LoVo (cell line): ENCODE measurements around the gene FAM76B.

ENCODE experiments used
- DNase-seq: peaks from one replicate; pipeline ENCODE4 v3.0.0-alpha.2; 2016; ENCODE audit warnings: low spot score

Gene FAM76B

DNA sequence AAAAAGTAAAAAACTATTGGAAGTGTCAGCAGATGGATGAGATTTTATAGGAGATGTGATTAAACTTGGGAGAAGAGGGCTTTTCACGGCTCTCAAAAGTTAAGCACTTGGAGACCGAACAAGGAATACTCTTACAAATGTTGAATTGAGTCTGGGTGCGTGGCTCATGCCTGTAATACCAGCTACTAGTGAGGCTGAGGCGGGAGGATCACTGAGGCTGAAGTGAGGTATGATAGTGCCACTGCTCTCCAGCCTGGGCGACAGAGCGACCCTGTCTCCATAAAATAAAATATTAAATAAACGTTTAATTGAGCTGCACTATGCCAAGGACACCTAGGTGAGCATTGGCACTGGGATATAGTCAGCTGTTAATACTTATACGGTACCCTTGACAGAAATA is 2.6 kb upstream of the FAM76B start:
- DNase-seq: no peak

DNA sequence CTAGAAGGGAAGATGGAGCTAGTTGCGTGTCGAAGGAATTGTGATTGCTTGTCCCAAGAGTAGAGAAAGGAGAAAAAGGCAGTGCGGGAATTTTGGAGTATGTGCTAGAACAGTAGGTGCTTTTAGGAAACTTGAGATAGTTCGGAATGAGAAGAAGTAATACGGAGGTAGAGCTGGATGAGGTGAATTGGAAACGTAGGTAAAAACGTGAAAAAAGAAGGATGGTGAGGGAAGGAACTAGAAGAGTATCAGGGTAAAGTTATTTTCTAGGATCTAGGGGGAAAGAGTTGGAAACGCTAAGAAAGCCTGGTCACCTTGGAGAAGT is 2.1 kb upstream of the FAM76B start:
- DNase-seq: no peak

DNA sequence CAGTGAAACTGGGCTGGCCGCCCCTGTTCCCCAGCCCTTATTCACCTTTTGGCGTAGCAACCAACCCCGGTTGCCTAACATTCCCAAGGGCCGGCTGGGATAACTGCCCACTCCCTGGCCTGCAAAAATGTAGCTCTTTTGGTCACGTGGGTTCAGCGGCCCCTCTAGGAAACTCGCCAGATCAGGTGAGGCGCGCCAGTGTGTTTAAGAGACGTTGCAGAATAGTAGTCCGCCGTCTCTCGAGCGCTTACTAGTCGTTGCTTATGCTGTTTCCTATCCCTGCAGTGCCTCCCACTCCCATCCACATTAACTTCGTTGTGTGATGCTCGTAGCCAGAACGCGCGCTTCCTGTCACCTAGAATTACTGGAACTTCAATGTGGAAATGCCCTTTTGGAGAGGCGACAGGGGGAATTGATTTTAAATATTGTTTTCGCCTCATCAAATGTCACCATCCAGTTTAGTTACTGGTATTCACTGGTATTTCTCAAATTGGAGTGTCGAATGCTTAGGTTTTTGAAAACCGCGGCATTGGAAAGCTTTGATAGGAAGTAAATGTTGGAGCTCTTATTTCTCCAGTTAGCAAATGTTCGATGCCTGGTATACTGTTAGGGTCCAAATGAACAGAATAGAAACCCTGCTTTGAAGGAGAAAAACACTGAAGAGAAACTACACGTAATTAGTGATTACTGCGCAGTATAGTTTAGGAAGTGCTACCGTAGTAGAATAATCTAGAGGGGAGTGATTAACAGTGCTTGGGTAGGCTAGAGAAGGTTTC is 1.5 kb upstream of the FAM76B start:
- peak; percentile 62 for DNase-seq

DNA sequence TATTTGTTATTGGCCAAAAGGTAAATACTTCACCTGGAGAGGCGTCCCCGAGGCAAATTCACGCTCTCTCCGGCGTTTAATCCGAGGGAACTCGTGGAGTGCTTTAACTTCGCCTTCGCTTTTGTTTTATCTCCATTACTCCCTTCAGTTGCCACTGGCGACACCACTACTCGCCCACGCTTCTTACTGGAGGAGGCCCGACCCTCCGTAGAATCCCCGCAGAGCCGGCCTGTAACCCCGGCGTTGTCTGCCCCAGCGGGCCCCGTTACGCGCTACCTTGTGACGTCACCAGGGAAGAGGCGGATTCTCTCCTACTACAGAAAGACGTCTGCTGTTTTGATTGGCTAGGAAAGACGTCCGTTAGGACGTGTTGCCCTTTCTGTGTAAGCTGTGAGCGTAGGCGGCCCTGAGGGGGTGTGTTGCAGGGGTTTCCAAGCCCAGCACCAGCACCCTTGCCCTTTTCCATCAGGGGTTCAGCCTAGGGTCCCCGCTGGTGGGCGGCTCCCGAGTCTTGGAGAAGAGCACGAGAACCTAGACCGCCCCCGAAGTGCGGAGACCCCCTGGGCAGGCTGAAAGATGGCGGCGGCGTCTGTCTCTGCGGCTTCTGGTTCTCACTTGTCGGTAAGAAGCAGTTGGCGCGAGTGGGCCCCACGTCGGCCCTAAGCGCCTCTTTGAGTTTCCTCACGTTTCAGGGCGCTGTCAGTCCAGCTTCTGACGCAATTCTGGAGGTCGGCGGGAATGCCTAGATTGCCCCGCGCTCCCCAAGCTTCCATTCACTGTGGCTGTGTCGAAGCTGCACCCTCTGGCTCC is 746 bp upstream of the FAM76B start, which contains the start of gene CEP57:
Gene CEP57 (plus strand): TSS at position 376 of the 810 bp plus-strand sequence. CDS start 201 bp downstream, at position 577.
- peak; percentile 95 for DNase-seq

DNA sequence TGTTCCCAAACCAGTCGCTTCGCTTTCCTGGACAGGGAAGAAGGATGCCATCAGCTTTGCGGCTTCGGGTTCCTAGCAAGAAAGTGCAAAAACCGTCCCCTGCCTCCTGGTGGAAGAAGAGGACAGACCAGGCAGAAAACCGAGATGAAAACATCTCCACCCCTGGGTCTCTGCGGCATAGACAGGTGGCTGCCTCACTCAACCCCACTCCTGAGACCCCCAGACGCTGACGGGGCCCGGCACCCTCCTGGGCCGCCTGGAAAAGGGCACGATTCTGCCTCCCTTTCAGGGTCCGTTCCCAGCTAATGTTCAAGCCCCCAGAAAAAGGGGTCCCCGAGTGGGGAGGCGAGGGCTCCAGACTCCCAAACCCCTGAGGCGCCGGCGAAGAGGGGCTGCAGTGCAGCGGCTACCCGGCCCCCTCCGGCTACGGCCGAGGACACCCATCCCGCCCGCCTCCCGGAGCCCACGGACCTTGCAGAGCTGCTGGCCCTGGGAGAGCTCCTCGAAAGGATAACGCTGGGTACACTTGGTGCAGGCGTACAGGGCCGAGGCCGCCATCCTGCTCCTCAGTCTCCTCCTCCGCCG is 569 bp downstream of the FAM76B start:
- DNase-seq: peak; percentile 13

DNA sequence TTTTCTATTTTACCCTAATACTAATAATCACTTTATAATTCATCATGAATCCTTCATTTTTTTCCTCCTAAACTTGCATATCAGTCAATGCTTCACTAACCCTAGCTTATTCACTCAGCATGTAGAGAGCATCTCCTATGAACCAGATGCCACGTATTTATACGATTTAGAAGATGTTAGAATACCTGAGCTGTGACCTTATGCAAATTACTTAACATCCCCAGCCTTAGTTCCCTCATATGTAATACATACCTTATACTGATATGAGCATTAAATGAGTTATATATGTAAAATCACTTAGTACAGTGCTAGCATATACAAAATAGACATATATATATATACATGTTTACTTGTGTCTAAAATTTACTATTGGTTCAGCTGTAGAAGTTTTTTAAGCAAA is 9.0 kb downstream of the FAM76B start:
- DNase-seq: no peak

DNA sequence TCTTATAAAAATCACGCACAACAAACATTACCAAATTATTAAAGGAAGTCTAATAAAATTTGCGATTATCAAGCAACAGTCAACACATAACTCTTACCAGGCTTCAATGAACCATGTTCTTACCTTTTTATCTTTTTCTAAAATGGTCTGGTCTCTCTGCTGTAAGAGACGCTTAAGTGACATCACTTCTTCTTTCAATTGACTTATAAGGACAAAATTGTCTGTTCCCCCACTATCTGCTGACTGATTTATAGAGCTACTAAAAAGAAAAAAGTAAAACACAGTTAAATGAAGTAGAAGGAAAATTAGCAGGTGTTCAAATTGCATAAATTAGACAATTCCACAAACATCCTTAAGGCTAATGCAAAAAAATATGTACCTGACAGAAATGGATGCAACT is 10.9 kb downstream of the FAM76B start:
- no peak for DNase-seq

DNA sequence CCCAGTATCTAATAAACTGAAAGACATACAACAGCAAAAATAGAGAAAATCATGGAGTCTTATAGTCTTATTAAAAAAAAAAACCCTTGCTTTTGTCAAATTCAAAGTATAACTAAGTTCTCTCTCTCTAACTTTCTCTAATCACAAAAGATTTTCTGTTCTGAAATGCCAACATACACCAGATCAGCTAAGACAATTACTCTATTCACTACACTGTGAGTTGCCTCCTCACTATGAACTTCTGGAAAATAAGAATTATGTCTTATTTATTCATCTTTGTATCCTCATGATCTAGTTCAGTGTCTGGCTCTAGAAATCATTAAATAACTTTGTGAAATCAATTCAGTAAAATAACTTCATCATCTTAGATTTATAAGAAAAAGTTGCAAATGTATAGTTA is 12.7 kb downstream of the FAM76B start:
- no peak for DNase-seq

DNA sequence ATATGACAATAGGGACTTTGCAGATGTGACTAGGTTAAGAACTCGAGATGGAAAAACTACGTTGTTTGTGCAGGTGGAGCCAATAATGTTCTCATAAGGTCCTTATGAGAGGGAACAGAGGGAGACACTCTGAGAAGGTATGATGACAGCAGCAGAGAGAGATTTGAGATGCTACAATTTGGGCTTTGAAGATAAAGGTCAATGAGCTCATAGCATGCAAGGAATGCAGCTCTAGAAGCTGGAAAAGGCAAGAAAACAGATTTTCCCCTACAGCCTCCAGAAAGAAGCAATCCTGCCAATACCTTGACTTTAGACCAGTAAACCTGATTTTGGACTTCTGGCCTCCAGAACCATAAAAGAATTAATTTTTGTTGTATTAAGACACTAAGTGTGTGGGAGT is 21.1 kb downstream of the FAM76B start:
- no peak for DNase-seq

DNA sequence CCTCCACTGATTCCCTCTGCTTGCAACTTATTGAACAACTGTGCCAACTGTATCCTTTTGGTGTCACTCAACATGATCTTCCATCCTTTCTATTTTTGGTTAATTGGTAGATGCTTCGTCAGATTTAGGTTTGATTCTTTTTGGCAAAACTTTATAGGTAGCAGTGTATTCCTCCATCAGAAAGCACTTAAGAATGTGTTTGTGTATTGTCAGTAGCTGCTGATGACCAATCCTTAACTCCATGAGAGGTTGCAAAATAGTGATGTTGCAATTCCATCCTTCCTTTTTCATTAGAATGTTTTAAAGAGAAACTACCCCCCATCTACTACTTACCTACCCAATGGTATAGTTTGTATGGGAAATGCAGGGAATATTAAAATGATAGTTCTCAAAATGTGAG is 22.1 kb downstream of the FAM76B start:
- DNase-seq: no peak

DNA sequence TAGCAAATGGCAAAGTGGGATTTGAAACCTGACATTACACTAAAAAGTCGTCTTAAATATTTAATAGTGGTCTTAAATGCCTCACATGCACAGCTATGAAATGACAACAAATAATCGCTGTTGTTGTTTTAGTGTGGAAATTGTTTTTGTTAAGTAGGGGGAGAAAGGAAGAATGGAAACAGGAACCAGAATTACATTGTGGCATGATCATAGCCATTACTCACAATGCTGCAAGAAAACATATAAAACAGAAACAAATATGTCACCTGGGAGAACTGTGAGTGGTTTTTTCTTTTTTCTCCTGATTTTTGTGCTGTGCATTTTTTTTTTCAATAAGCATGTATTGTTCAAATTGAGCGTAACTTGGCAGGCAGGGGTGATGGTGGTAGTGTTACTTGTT is 22.9 kb downstream of the FAM76B start:
- DNase-seq: no peak

DNA sequence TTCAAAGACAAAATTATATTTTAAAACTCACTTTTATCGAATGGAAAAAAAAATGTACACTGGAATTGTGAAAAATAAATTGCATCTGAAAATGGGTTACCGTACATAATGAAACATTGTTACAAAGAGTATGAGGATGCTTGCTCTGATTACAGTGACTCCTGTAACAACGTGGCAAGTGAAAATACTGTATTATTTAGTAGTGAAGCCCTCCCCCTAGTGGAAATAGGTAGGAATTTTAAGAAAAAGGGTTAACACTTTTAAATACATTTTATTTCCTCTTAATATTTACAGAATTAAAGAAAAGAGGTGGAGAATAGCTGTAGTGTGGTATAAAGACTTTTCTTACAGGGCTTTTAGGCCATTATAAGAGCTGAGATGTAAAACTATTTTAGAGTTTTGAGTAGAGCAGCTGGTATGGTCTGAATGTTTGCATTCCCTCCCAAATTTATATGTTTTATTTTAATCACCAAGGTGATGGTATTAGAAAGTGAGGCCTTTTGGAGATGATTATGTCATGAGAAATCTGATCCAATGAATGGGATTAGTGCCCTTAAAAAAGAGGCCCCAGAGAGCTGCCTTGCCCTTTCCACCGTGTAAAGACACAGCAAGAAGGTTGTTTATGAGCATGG is 25.2 kb downstream of the FAM76B start:
- DNase-seq: peak; percentile 54

DNA sequence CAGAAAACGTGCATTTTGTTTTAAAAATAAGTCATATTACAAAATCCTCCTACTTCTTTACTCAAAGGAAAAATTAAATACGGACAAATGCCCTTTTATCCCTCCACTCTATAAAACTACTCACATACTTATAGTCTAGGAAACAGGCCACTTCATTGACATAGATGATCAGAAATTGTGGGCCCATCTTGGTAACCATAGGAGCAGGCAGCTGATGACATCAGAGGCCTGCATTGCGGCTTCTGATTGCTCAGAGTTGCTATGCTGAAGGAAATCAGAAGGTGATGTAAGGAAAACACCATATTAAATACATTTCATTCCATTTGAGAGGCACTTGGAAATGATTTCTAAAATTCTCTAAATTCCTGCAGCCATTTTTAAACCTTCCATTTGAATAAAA is 27.0 kb downstream of the FAM76B start:
- no peak for DNase-seq

DNA sequence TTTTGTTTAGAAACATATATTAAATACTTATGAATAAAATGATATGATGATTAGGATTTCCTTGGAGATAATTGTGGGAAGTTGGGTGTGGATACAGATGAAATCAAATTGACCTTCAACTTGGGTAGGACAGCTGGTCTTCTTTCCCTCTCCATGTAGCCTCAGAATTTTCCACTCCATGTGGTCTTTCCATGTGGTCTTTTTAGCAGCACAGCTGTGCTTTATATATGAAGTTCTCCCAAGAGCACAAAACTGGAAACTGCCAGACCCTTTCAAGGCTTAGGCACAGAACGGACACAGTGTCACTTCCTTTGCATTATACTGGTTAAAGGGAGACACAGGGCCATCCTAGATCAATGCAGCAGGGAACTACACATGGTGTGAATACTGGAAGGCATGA is 28.6 kb downstream of the FAM76B start:
- DNase-seq: no peak

DNA sequence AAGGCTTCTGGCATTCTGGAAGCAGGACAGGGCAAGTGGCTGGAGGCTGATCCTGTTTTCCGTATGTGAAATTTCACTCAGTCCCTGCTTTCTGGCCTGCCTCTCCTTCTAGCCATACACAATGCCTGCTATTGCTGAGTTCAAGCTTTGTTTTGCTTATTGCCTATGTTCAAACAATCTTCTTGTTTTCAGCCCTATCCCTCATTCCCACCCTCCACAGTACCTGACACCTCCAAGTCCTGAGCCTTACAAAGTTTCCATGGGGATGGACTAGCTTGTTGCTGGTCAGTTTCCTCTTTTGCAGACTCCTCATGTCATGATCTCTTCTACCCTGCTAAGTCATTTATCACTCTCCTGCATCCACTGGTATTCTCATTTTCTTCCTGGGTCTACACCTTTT is 38.1 kb downstream of the FAM76B start:
- no peak for DNase-seq

DNA sequence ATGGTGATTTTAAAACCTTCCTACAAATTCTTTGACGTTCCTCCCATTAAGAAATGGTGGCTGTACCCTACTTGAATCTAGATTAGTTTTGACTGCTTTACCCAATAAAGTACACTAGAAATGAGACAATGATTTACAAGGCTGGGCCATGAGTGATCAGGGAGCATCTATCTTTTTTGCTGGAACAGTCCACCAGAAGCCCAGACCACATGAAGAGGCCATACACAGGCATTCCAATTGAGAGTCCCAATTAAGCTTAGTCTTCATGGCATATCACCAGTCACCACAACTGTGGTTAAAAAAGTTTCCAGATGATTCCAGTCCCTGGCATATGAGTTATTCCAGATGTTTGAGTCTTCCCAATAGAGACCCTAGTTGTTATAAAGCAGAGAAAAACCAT is 39.5 kb downstream of the FAM76B start:
- no peak for DNase-seq

DNA sequence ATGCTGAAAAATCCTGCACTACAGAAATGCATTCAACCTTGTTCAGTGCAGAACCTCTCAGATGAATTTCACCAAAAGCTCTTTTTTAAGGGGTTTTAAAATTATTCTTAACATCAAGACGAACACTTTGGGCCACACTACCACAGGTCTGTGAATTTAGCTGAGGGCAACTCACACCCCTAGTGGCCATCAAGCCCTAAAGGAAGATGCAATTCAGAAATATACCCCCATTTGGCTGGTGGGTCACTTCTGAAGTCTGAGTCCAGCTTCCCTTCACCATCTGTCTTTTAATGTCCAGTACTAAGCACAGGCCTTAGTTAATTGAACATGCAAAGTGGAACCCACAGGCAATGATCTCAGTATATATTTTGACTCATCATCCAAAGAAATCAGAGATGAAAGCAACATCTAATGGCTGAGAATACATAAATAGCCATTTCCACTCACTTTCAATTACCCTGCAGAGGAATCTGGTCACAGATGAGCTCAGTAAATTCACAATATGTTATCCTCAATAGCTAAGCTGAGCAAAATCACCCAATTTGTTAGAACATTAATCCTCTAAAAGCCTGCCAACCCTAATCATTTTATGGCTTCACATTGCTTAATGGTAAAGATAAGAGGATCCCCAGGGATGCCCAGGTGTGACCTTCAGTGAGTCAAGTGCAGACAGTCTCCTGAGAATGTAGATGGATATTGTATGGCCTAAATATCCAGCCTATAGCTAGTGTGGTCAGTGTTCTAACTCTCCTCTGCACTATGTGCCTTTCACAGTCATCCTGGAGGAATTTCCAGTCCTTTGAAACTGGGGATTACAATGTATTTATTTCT is 50.3 kb downstream of the FAM76B start:
- no peak for DNase-seq

DNA sequence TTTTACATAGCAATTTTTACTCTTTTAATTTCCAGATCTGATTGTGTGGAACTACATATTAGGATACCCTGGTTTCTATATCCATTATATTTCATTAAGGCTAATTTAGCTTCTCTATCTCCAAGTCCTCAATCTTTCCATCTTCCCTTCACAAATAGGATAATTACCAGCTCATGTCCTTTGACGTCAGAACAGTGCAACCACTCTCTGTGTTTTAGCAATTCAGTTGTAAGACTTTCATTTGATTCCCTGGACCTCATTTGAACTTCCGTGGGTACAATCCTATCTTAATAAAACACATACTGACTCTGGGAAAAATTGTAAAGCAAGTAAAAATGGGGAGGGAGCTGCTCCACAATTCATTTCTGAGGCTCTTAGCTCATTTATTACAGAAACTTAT is 52.8 kb downstream of the FAM76B start:
- DNase-seq: no peak

DNA sequence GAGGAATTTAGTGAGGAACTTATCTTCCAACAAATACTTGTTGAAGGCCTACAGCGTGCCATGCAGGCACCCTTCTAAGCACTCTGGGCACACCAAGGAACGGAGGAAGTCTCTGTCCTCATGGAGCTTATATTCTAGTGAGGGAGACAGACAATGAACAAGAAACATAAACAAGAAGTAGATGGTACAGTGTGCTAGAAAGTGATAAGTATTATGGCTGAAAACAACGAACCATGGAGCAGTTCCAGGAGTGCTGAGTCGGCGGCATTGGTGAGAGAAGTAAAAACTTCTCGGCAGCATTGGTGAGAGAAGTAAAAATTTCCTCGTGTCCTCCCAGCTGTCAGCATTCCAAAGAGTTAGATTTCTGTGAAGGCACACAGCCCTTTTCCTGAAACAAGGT is 53.2 kb downstream of the FAM76B start:
- DNase-seq: no peak

DNA sequence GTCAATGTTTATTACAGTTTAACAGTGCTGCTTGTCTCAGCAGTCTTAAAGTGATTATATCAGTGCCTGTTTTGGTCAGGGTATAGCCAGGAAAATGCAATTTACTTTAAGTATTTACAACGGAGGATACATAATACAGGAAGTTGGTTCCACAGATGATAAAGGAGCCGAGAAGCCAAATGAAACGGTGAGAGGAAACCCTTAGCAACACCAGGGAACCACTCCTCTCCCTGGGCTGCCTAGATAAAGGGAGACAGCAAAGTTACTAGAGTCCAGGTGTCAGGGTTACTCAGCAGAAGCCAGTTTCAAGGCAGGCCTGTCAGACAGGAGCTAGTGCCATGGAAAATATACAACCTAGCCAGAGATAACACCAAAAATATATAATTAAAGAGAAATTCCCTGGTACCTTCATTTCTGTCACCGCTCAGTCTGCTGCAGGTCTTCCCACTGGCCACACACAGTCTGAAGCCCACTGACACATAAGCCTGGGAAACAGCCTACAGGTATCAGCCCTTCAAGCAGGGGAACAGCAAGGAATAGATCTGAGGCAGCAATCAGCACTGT is 55.5 kb downstream of the FAM76B start:
- no peak for DNase-seq

DNA sequence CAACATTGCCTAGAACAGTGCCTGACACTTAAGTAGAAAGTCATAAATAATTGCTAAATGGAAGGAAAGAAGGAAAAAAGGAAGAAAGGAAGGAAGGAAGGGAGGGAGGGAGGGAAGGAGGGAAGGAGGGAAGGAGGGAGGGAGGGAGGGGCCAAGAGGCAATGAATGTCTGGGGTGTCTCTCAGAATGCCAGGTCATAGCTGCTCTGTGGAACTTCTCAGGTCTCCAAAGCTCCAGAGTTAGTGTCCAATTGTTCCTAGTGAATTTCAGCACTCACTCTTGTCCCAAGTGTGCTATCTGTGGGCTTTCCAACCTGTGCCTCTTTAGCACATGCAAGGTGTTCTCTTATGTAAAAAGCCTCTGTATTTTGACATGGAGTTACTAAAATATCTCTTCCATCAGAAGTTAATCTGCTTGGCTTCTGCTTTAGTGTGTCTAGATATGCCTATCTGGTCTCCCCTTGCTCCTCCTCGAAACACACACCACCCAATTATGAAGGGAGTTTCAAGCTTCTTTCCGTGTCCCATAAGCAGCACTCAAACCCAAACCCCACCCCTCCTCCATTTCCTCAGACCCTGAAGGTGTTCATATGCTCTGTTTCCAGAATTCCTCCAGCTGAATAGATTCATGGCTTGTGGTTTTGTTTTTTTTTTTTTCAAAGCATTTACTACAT is 56.5 kb downstream of the FAM76B start:
- DNase-seq: no peak
